Trophoblast cell (in vitro differentiated cells and primary cell): Measurements from ENCODE around the gene KMT2A.

Experiments
- DNase-seq, 2 donors: peaks; one replicate each; pipeline ENCODE4 v3.0.0-alpha.2; 2016
- H2AFZ ChIP-seq: 2 replicates; pipeline ENCODE4 v1.6.1; 2013; ENCODE audit warnings: low read length, moderate library complexity, mild to moderate bottlenecking; ENCODE audit not compliant: insufficient read depth, poor library complexity
- H2AK5ac ChIP-seq: 2 replicates; pipeline ENCODE4 v1.6.1; 2013; ENCODE audit warnings: mild to moderate bottlenecking, low read length
- H2BK120ac ChIP-seq: 2 replicates; pipeline ENCODE4 v1.6.1; 2013; ENCODE audit warnings: low read length, mild to moderate bottlenecking, moderate library complexity; ENCODE audit not compliant: insufficient read depth, poor library complexity
- H2BK12ac ChIP-seq: 2 replicates; pipeline ENCODE4 v1.6.1; 2013; ENCODE audit warnings: mild to moderate bottlenecking, low read length, moderate library complexity
- H2BK5ac ChIP-seq: 2 replicates; pipeline ENCODE4 v1.6.1; 2013; ENCODE audit warnings: low read length, low read depth, moderate library complexity, mild to moderate bottlenecking; ENCODE audit not compliant: poor library complexity
- H3K14ac ChIP-seq: 2 replicates; pipeline ENCODE4 v1.6.1; 2013; ENCODE audit warnings: mild to moderate bottlenecking, low read length
- H3K18ac ChIP-seq: 2 replicates; pipeline ENCODE4 v1.6.1; 2013; ENCODE audit warnings: mild to moderate bottlenecking, low read length
- H3K23ac ChIP-seq: 2 replicates; pipeline ENCODE4 v1.6.1; 2013; ENCODE audit warnings: low read length
- H3K27ac ChIP-seq: 2 replicates; pipeline ENCODE4 v1.5.1; 2013; ENCODE audit warnings: low read depth, mild to moderate bottlenecking, inconsistent platforms, low read length, moderate library complexity
- H3K27me3 ChIP-seq: 2 replicates; pipeline ENCODE4 v1.6.1; 2013; ENCODE audit warnings: inconsistent platforms, mild to moderate bottlenecking, low read length, moderate library complexity; ENCODE audit not compliant: insufficient read depth
- H3K36me3 ChIP-seq, 2 experiments: 1 replicate in 1 of 2; 2 replicates in 1 of 2; pipeline ENCODE4 v1.6.1; 2013; ENCODE audit warnings: low read length in 2 of 2, mild to moderate bottlenecking in 2 of 2, moderate library complexity in 1 of 2; ENCODE audit not compliant: insufficient read depth in 2 of 2, control insufficient read depth in 1 of 2
- H3K4ac ChIP-seq: 2 replicates; pipeline ENCODE4 v1.6.1; 2013; ENCODE audit warnings: low read depth, mild to moderate bottlenecking, low read length, moderate library complexity
- H3K4me1 ChIP-seq, 2 experiments: 1 replicate in 1 of 2; 2 replicates in 1 of 2; pipeline ENCODE4 v1.6.1; 2013; ENCODE audit warnings: low read length in 2 of 2, mild to moderate bottlenecking in 2 of 2, moderate library complexity in 1 of 2; ENCODE audit not compliant: insufficient read depth in 2 of 2, control insufficient read depth in 1 of 2
- H3K4me2 ChIP-seq: 2 replicates; pipeline ENCODE4 v1.6.1; 2013; ENCODE audit warnings: inconsistent platforms, mild to moderate bottlenecking, low read length, moderate library complexity
- H3K4me3 ChIP-seq: 2 replicates; pipeline ENCODE4 v1.5.1; 2013; ENCODE audit warnings: mild to moderate bottlenecking, low read depth, low read length, inconsistent platforms
- H3K79me1 ChIP-seq: one replicate; pipeline ENCODE4 v1.6.1; 2013; ENCODE audit warnings: low read length
- H3K79me2 ChIP-seq: 2 replicates; pipeline ENCODE4 v1.6.1; 2013; ENCODE audit warnings: low read length, mild to moderate bottlenecking; ENCODE audit not compliant: control insufficient read depth, insufficient read depth, poor library complexity
- H3K9ac ChIP-seq: 2 replicates; pipeline ENCODE4 v1.6.1; 2013; ENCODE audit warnings: mild to moderate bottlenecking, low read length
- H3K9me3 ChIP-seq: 2 replicates; pipeline ENCODE4 v1.6.1; 2013; ENCODE audit warnings: low read depth, mild to moderate bottlenecking, control low read depth, inconsistent platforms, low read length; ENCODE audit not compliant: insufficient read depth
- H4K12ac ChIP-seq: 2 replicates; pipeline ENCODE4 v1.6.1; 2013; ENCODE audit warnings: low read depth, mild to moderate bottlenecking, low read length, moderate library complexity
- H4K8ac ChIP-seq: 2 replicates; pipeline ENCODE4 v1.6.1; 2013; ENCODE audit warnings: low read depth, mild to moderate bottlenecking, low read length, moderate library complexity
- H4K91ac ChIP-seq: one replicate; pipeline ENCODE4 v1.6.1; 2013; ENCODE audit warnings: low read depth, mild to moderate bottlenecking, low read length, moderate library complexity
- WGBS: extraction: QIAGEN DNeasy Blood & Tissue Kit; methylation state at CpG from one replicate; pipeline ENCODE4 v1.1.7; 2013; ENCODE audit warnings: missing lambda C conversion rate; ENCODE audit not compliant: insufficient read length, insufficient coverage; ENCODE audit errors: extremely low coverage; 5-methylcytosine and 5-hydroxymethylcytosine counted together

The KMT2A gene

DNA sequence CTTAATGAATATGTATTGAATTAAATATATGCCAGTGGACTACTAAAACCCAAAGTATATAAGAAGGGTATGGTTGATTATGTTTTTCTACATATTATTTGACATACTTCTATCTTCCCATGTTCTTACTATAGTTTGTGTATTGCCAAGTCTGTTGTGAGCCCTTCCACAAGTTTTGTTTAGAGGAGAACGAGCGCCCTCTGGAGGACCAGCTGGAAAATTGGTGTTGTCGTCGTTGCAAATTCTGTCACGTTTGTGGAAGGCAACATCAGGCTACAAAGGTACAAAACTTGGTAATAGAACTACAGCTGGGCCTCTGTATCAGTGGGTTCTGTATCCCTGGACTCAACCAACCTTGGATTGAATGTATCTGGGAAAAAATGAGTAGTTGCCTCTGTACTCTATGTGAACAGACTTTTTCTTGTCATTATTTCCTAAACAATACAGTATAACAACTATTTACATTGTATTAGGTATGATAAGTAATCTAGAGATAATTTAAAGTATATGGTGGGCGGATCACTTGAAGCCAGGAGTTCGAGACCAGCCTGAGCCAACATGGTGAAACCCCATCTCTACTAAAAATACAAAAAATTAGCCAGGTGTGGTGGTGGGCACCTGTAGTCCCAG lies 52.3 kb downstream of the KMT2A start:
- H3K23ac ChIP-seq, result no peak overlapping the region
- H3K14ac ChIP-seq, result no peak overlapping the region
- no peaks in the 10 kb centered on the region for H3K27me3 ChIP-seq
- no peaks in the 10 kb centered on the region for H3K4me1 ChIP-seq
- no peaks in the 10 kb centered on the region for H3K79me1 ChIP-seq
- H2BK120ac ChIP-seq, result no peak overlapping the region
- no peak overlapping the region for H2BK12ac ChIP-seq
- H4K12ac ChIP-seq, result no peak overlapping the region
- H3K79me2 ChIP-seq, result no peaks in the 10 kb centered on the region
- H2AFZ ChIP-seq, result no peak overlapping the region
- WGBS, result no CpG with 5 or more reads among the region's 7 CpGs
- no peak overlapping the region for H3K18ac ChIP-seq
- no peak overlapping the region for H3K27ac ChIP-seq
- DNase-seq, result peak; percentile 55 to 82
- H4K8ac ChIP-seq, result no peak overlapping the region
- H4K91ac ChIP-seq, result no peak overlapping the region
- H2AK5ac ChIP-seq, result no peak overlapping the region
- no peaks in the 10 kb centered on the region for H3K9me3 ChIP-seq
- no peak overlapping the region for H3K4ac ChIP-seq
- no peak overlapping the region for H3K4me2 ChIP-seq
- H3K9ac ChIP-seq, result no peak overlapping the region
- H3K36me3 ChIP-seq, result peaks cover 18 to 34% of the 10 kb centered on the region in 2 experiments
- H2BK5ac ChIP-seq, result no peak overlapping the region
- no peak overlapping the region for H3K4me3 ChIP-seq

DNA sequence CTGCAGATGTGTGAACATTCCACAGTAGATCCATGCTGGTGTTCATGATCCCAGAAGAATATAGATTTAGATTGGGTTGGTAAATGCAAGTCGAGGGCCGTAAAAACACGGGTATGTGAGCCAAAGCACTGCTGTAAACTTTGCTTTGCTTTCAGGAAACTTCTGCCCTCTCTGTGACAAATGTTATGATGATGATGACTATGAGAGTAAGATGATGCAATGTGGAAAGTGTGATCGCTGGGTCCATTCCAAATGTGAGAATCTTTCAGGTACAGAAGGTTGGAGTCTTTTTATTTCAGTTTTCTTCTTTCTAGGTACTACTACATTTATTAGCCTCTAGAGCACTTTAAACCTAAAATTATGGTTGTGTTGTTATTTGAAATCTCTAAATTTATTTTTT lies 54.7 kb downstream of the KMT2A start:
- H3K18ac ChIP-seq, result no peak overlapping the region
- no peaks in the 10 kb centered on the region for H3K4me1 ChIP-seq
- H3K14ac ChIP-seq, result no peak overlapping the region
- H3K9ac ChIP-seq, result no peak overlapping the region
- H3K4me3 ChIP-seq, result no peak overlapping the region
- WGBS, result no CpG with 5 or more reads among the region's 4 CpGs
- H3K27ac ChIP-seq, result no peak overlapping the region
- H2BK5ac ChIP-seq, result no peak overlapping the region
- peaks cover 20 to 31% of the 10 kb centered on the region in 2 experiments for H3K36me3 ChIP-seq
- no peaks in the 10 kb centered on the region for H3K27me3 ChIP-seq
- no peak for DNase-seq
- H3K79me2 ChIP-seq, result no peaks in the 10 kb centered on the region
- no peaks in the 10 kb centered on the region for H3K9me3 ChIP-seq
- H2AFZ ChIP-seq, result no peak overlapping the region
- no peak overlapping the region for H3K4ac ChIP-seq
- H2BK12ac ChIP-seq, result no peak overlapping the region
- no peak overlapping the region for H2BK120ac ChIP-seq
- H3K4me2 ChIP-seq, result no peak overlapping the region
- H4K91ac ChIP-seq, result no peak overlapping the region
- H3K23ac ChIP-seq, result no peak overlapping the region
- no peak overlapping the region for H4K12ac ChIP-seq
- no peaks in the 10 kb centered on the region for H3K79me1 ChIP-seq
- H4K8ac ChIP-seq, result no peak overlapping the region
- H2AK5ac ChIP-seq, result no peak overlapping the region

DNA sequence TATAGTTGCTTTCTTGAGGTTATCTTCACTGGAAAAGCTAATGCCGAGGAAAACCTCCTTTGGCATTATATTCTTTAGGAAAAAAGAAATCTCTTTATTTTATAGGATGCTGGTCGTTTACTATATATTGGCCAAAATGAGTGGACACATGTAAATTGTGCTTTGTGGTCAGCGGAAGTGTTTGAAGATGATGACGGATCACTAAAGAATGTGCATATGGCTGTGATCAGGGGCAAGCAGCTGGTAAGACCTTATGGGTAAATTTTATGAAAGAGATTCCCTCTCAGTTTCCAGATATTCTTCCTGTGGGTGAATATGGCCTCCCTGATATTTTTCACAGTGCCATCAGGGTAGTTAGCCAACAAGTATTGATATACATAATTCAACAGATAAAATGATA lies 61.5 kb downstream of the KMT2A start:
- Histone ChIP-seq H3K9ac (no peak overlapping the region), H3K36me3 (peaks cover 30 to 48% of the 10 kb centered on the region in 2 experiments), H2BK5ac (no peak overlapping the region), H2BK120ac (no peak overlapping the region), H2AFZ (no peak overlapping the region), H3K18ac (no peak overlapping the region), H3K4me3 (no peak overlapping the region), H4K91ac (no peak overlapping the region), H3K27me3 (no peaks in the 10 kb centered on the region), H3K4me2 (no peak overlapping the region), H2AK5ac (no peak overlapping the region), H3K9me3 (no peaks in the 10 kb centered on the region), H3K4ac (no peak overlapping the region), H2BK12ac (no peak overlapping the region), H3K23ac (no peak overlapping the region), H4K8ac (no peak overlapping the region), H3K4me1 (no peaks in the 10 kb centered on the region), H3K79me2 (no peaks in the 10 kb centered on the region), H4K12ac (no peak overlapping the region), H3K79me1 (no peaks in the 10 kb centered on the region), H3K14ac (no peak overlapping the region), H3K27ac (no peak overlapping the region)
- WGBS, result no CpG with 5 or more reads among the region's 4 CpGs
- peak in 1 of 2 donors; percentile 13 for DNase-seq

DNA sequence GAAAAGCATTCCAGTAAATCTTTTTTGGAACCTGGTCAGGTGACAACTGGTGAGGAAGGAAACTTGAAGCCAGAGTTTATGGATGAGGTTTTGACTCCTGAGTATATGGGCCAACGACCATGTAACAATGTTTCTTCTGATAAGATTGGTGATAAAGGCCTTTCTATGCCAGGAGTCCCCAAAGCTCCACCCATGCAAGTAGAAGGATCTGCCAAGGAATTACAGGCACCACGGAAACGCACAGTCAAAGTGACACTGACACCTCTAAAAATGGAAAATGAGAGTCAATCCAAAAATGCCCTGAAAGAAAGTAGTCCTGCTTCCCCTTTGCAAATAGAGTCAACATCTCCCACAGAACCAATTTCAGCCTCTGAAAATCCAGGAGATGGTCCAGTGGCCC lies 66.9 kb downstream of the KMT2A start:
- Histone ChIP-seq H3K23ac (no peak overlapping the region), H3K4me1 (no peaks in the 10 kb centered on the region), H3K4ac (no peak overlapping the region), H3K36me3 (peaks cover 43 to 77% of the 10 kb centered on the region in 2 experiments), H3K18ac (no peak overlapping the region), H2BK5ac (no peak overlapping the region), H3K79me2 (no peaks in the 10 kb centered on the region), H3K79me1 (no peaks in the 10 kb centered on the region), H4K8ac (no peak overlapping the region), H4K12ac (no peak overlapping the region), H3K9me3 (no peaks in the 10 kb centered on the region), H2BK12ac (no peak overlapping the region), H3K9ac (no peak overlapping the region), H2BK120ac (no peak overlapping the region), H3K27me3 (no peaks in the 10 kb centered on the region), H2AK5ac (no peak overlapping the region), H2AFZ (no peak overlapping the region), H3K27ac (no peak overlapping the region), H3K14ac (no peak overlapping the region), H3K4me3 (no peak overlapping the region), H4K91ac (no peak overlapping the region), H3K4me2 (no peak overlapping the region)
- no CpG with 5 or more reads among the region's 3 CpGs for WGBS
- no peak for DNase-seq
